HG02973 (cell line): ENCODE measurements around the gene HECW1.

ENCODE experiments used
- ATAC-seq: cut with Tn5 transposase; IDR thresholded peaks from one replicate; pipeline ENCODE4 v1.9.1; 2021; ENCODE audit warnings: moderate library complexity; ENCODE audit not compliant: unreplicated experiment

The HECW1 gene

GRCh38 chr7:43248961-43249822, 136.7 kb downstream of the HECW1 start:
- ATAC-seq, result no peak

GRCh38 chr7:43249823-43250145, 137.3 kb downstream of the HECW1 start:
- ATAC-seq, result no peak

GRCh38 chr7:43260980-43261878, 148.8 kb downstream of the HECW1 start:
- ATAC-seq, result no peak

GRCh38 chr7:43265139-43265538, 152.7 kb downstream of the HECW1 start:
- no peak for ATAC-seq

GRCh38 chr7:43273939-43274719, 161.7 kb downstream of the HECW1 start:
- no peak for ATAC-seq

GRCh38 chr7:43274752-43275151, 162.3 kb downstream of the HECW1 start:
- no peak for ATAC-seq

GRCh38 chr7:43276547-43276946, 164.1 kb downstream of the HECW1 start:
- no peak for ATAC-seq

- no peak for ATAC-seq
Measured at GRCh38 chr7:43278088-43278644, 165.7 kb downstream of the HECW1 start.

GRCh38 chr7:43281268-43281667, 168.8 kb downstream of the HECW1 start:
- ATAC-seq, result no peak

GRCh38 chr7:43283706-43284105, 171.3 kb downstream of the HECW1 start:
- no peak for ATAC-seq

GRCh38 chr7:43289826-43290225, 177.4 kb downstream of the HECW1 start:
- ATAC-seq, result no peak

GRCh38 chr7:43290978-43291377, 178.5 kb downstream of the HECW1 start:
- ATAC-seq, result no peak

- no peak for ATAC-seq
Measured at GRCh38 chr7:43291789-43292188, 179.3 kb downstream of the HECW1 start.

GRCh38 chr7:43292384-43292783, 179.9 kb downstream of the HECW1 start:
- ATAC-seq, result no peak

- ATAC-seq, result no peak
Measured at GRCh38 chr7:43294080-43294630, 181.7 kb downstream of the HECW1 start.

- no peak for ATAC-seq
Measured at GRCh38 chr7:43295429-43295828, 183.0 kb downstream of the HECW1 start.

GRCh38 chr7:43296306-43296705, 183.9 kb downstream of the HECW1 start:
- no peak for ATAC-seq

GRCh38 chr7:43298617-43299016, 186.2 kb downstream of the HECW1 start:
- no peak for ATAC-seq

- ATAC-seq, result no peak
Measured at GRCh38 chr7:43300121-43300520, 187.7 kb downstream of the HECW1 start.

GRCh38 chr7:43302211-43302711, 189.8 kb downstream of the HECW1 start:
- no peak for ATAC-seq
